Measurements from ENCODE around the gene PRR23B.
"Not testable (repeated sequence)": the region's sequence is repeated elsewhere in the genome, so short reads cannot be mapped to it uniquely, and the experiment has no call there.

The PRR23B gene

GRCh38 chr3:139020868-139021234 is at the start of gene PRR23B:
Gene PRR23B (minus strand): TSS chr3:139020926. CDS start chr3:139020661, 265 bp downstream.
- no peak for DNase-seq

GRCh38 chr3:139062918-139063317 is 42.2 kb upstream of the PRR23B start:
- no peak for DNase-seq

- no peak for DNase-seq
These were observed 32.3 kb upstream of the PRR23B start for GRCh38 chr3:139052802-139053600.

- no peak for DNase-seq
These were observed 23.9 kb upstream of the PRR23B start, which contains the start of gene PRR23C for GRCh38 chr3:139044366-139045210. Gene PRR23C (minus strand): TSS chr3:139044892. CDS start chr3:139044620, 272 bp downstream.

- no peak for DNase-seq
These were observed 23.0 kb upstream of the PRR23B start for GRCh38 chr3:139043554-139044365.

GRCh38 chr3:139037478-139037877 is 16.8 kb upstream of the PRR23B start:
- no peak for DNase-seq

- no peak for DNase-seq
These were observed 11.7 kb upstream of the PRR23B start for GRCh38 chr3:139032326-139033002.

- DNase-seq, result not testable (repeated sequence)
These were observed 9.8 kb upstream of the PRR23B start for GRCh38 chr3:139030576-139030975.

- DNase-seq, result no peak
These were observed 4.2 kb upstream of the PRR23B start for GRCh38 chr3:139024968-139025367.

GRCh38 chr3:139020036-139020867 is 474 bp downstream of the PRR23B start:
- DNase-seq, result no peak

GRCh38 chr3:139016430-139017048 is 4.2 kb downstream of the PRR23B start:
- no peak for DNase-seq

- DNase-seq, result no peak
These were observed 14.5 kb downstream of the PRR23B start, which contains the start of gene PRR23A for GRCh38 chr3:139006051-139006716. Gene PRR23A (minus strand): TSS chr3:139006268. CDS start chr3:139006268, 0 bp downstream.

GRCh38 chr3:139005356-139005993 is 15.3 kb downstream of the PRR23B start:
- DNase-seq, result no peak

GRCh38 chr3:138995706-138996105 is 25.0 kb downstream of the PRR23B start:
- DNase-seq, result no peak

GRCh38 chr3:138987181-138987580 is 33.5 kb downstream of the PRR23B start:
- DNase-seq, result no peak

GRCh38 chr3:138985932-138986331 is 34.8 kb downstream of the PRR23B start:
- DNase-seq, result no peak

- no peak for DNase-seq
These were observed 35.9 kb downstream of the PRR23B start for GRCh38 chr3:138984816-138985215.

- no peak for DNase-seq
These were observed 44.7 kb downstream of the PRR23B start for GRCh38 chr3:138976047-138976446.

GRCh38 chr3:138975351-138975750 is 45.4 kb downstream of the PRR23B start:
- DNase-seq, result no peak

GRCh38 chr3:138974462-138974861 is 46.3 kb downstream of the PRR23B start:
- no peak for DNase-seq

All from activated CD4-positive, alpha-beta T cell treated with anti-CD3 and anti-CD28 coated beads, Interleukin-2, amount 50 U/mL, for 16 hours (primary cell).